NCI-H526 treated with DMSO at 0.1 percent for 48 hours (cell line): Measurements from ENCODE around the gene OLFML2A.
"Not testable (repeated sequence)": the region's sequence is repeated elsewhere in the genome, so short reads cannot be mapped to it uniquely, and the experiment has no call there.

Experiments
- DNase-seq: peaks from one replicate; lab custom pipeline; 2025; lab: John Stamatoyannopoulos, UW

OLFML2A gene

GRCh38 chr9:124828489-124829333 is 51.8 kb downstream of the OLFML2A start:
- no peak for DNase-seq

- no peak for DNase-seq
Observed at GRCh38 chr9:124829334-124829669, 52.4 kb downstream of the OLFML2A start.

GRCh38 chr9:124830593-124830992 is 53.7 kb downstream of the OLFML2A start:
- DNase-seq = no peak

GRCh38 chr9:124831642-124832364 is 54.9 kb downstream of the OLFML2A start:
- DNase-seq = no peak

- DNase-seq = no peak
Observed at GRCh38 chr9:124834591-124834990, 57.7 kb downstream of the OLFML2A start.

GRCh38 chr9:124835026-124835557 is 58.2 kb downstream of the OLFML2A start:
- DNase-seq = peak; percentile 10

- not testable (repeated sequence) for DNase-seq
Observed at GRCh38 chr9:124838132-124838531, 61.2 kb downstream of the OLFML2A start.

- DNase-seq = not testable (repeated sequence)
Observed at GRCh38 chr9:124838567-124839275, 61.8 kb downstream of the OLFML2A start.

- DNase-seq = no peak
Observed at GRCh38 chr9:124839612-124840299, 62.8 kb downstream of the OLFML2A start.

GRCh38 chr9:124840300-124840833 is 63.4 kb downstream of the OLFML2A start:
- no peak for DNase-seq

GRCh38 chr9:124841075-124841821 is 64.3 kb downstream of the OLFML2A start:
- DNase-seq = no peak

- no peak for DNase-seq
Observed at GRCh38 chr9:124843456-124844034, 66.6 kb downstream of the OLFML2A start.

GRCh38 chr9:124844291-124844690 is 67.4 kb downstream of the OLFML2A start:
- DNase-seq = no peak

GRCh38 chr9:124846467-124846866 is 69.5 kb downstream of the OLFML2A start:
- DNase-seq = not testable (repeated sequence)

GRCh38 chr9:124846969-124847368 is 70.0 kb downstream of the OLFML2A start:
- no peak for DNase-seq

GRCh38 chr9:124849801-124850200 is 72.9 kb downstream of the OLFML2A start:
- DNase-seq = no peak

- DNase-seq = no peak
Observed at GRCh38 chr9:124852121-124852828, 75.3 kb downstream of the OLFML2A start.

GRCh38 chr9:124852829-124853531 is 76.0 kb downstream of the OLFML2A start, which contains the start of gene WDR38:
WDR38 (plus strand) TSS chr9:124853460; CDS start chr9:124853532, 72 bp downstream.
- DNase-seq = peak; percentile 25

GRCh38 chr9:124853605-124854143 is 76.7 kb downstream of the OLFML2A start:
- DNase-seq = no peak
